ENCODE data around the gene CSKMT.

Gene CSKMT

GRCh38 chr11:62705880-62706849 lies 41.1 kb downstream of the CSKMT start:
- Histone ChIP-seq H3K36me3 (replicated peaks) (peaks cover 15% of the 10 kb centered on the region), H3K4me3 (ENCODE audit: low read depth, low read length) (peak overlapping the region; percentile 79), H3K27ac (peak overlapping the region; percentile 48), H3K27me3 (replicated peaks) (no peaks in the 10 kb centered on the region)
- in situ Hi-C loops (cut with HindIII; ENCODE audit: low pct_ligation_motif_present, low sequenced_read_pairs): no loop called here
- peak; percentile 89 for DNase-seq
- TF ChIP-seq CTCF (IDR thresholded peaks at IDR 0.05; ENCODE audit: low read depth, low read length, missing control alignments): no peak

GRCh38 chr11:62706850-62707247 lies 41.7 kb downstream of the CSKMT start:
- no peak for DNase-seq
- no peak for TF ChIP-seq CTCF (IDR thresholded peaks at IDR 0.05; ENCODE audit: low read depth, low read length, missing control alignments)
- in situ Hi-C loops (cut with HindIII; ENCODE audit: low pct_ligation_motif_present, low sequenced_read_pairs): no loop called here
- Histone ChIP-seq H3K27me3 (replicated peaks) (no peaks in the 10 kb centered on the region), H3K4me3 (ENCODE audit: low read depth, low read length) (peak overlapping the region; percentile 55), H3K36me3 (replicated peaks) (peaks cover 17% of the 10 kb centered on the region), H3K27ac (no peak overlapping the region)

GRCh38 chr11:62707277-62707861 lies 42.3 kb downstream of the CSKMT start, which contains the start of the genes BSCL2 and GNG3:
TSS of gene BSCL2 (minus strand) at chr11:62707424. CDS start at chr11:62707195, 229 bp downstream.
TSS of gene GNG3 (plus strand) at chr11:62707676. CDS start at chr11:62708296, 620 bp downstream.
- no peak for TF ChIP-seq CTCF (IDR thresholded peaks at IDR 0.05; ENCODE audit: low read depth, low read length, missing control alignments)
- H3K4me3 ChIP-seq (ENCODE audit: low read depth, low read length): peak within 1 kb of the TSS; percentile 55
- no peak within 1 kb of the TSS for H3K27ac ChIP-seq
- no peaks in the 10 kb centered on the region for H3K27me3 ChIP-seq (replicated peaks)
- no peak for DNase-seq
- in situ Hi-C loops (cut with HindIII; ENCODE audit: low pct_ligation_motif_present, low sequenced_read_pairs): no loop called here
- H3K36me3 ChIP-seq (replicated peaks): peaks cover 20% of the 10 kb centered on the region

GRCh38 chr11:62708392-62708791 lies 43.3 kb downstream of the CSKMT start:
- no peak for DNase-seq
- TF ChIP-seq CTCF (IDR thresholded peaks at IDR 0.05; ENCODE audit: low read depth, low read length, missing control alignments): no peak
- Histone ChIP-seq H3K27ac (no peak overlapping the region), H3K27me3 (replicated peaks) (no peaks in the 10 kb centered on the region), H3K36me3 (replicated peaks) (peaks cover 27% of the 10 kb centered on the region), H3K4me3 (ENCODE audit: low read depth, low read length) (no peak overlapping the region)
- in situ Hi-C loops (cut with HindIII; ENCODE audit: low pct_ligation_motif_present, low sequenced_read_pairs): no loop called here

- in situ Hi-C loops (cut with HindIII; ENCODE audit: low pct_ligation_motif_present, low sequenced_read_pairs): no loop called here
- H3K36me3 ChIP-seq (replicated peaks): peaks cover 27% of the 10 kb centered on the region
- no peaks in the 10 kb centered on the region for H3K27me3 ChIP-seq (replicated peaks)
- H3K27ac ChIP-seq: peak overlapping the region; percentile 76
- DNase-seq: no peak
- H3K4me3 ChIP-seq (ENCODE audit: low read depth, low read length): peak overlapping the region; percentile 66
- TF ChIP-seq CTCF (IDR thresholded peaks at IDR 0.05; ENCODE audit: low read depth, low read length, missing control alignments): no peak
Observed at GRCh38 chr11:62708793-62709192, 43.7 kb downstream of the CSKMT start.
